Endothelial cell of umbilical vein (primary cell): ENCODE data around the gene ANKHD1. TPM values are rescaled to one million over a fixed set of nuclear protein-coding genes. Genes with fewer than 3 reads are reported as not detected.
A peak's percentile ranks its signal among the peaks of the same experiment; 100 is the strongest.

ENCODE experiments used
- BruUV-seq: library from RNA; stranded (reverse); fragments of 400-500 nt; replicated peaks from 2 replicates; lab custom pipeline; 2021; lab: Mats Ljungman, UMichigan
- CTCF ChIA-PET: fragments of 300-600, 350-600 bp; sonication (Branson Sonifier 250); formaldehyde crosslinking; loops from one replicate; lab custom pipeline; 2021; ENCODE audit warnings: antibody characterized with exemption, inconsistent platforms; lab: Charles Lee
- POLR2A ChIA-PET: fragments of 300-600, 350-600 bp; sonication (Branson Sonifier 250); formaldehyde crosslinking; loops from one replicate; lab custom pipeline; 2021; ENCODE audit warnings: antibody characterized with exemption, inconsistent platforms; lab: Charles Lee
- DNase-seq: peaks from one replicate; pipeline ENCODE4 v3.0.0-alpha.2; 2011; ENCODE audit warnings: low read depth, low spot score
- FAIRE-seq: peaks from 2 replicates; lab custom pipeline; 2011; peaks lifted over from hg19 to GRCh38; lab: Jason Lieb, UNC
- H2AFZ ChIP-seq: 2 replicates; pipeline ENCODE4 v1.6.0; 2012; ENCODE audit warnings: low read depth, low read length, control low read depth, inconsistent platforms
- H3K27ac ChIP-seq: 2 replicates; pipeline ENCODE4 v1.5.1; 2011; ENCODE audit warnings: low read depth, mild to moderate bottlenecking, control low read depth, low read length, moderate library complexity; ENCODE audit not compliant: insufficient read depth
- H3K27me3 ChIP-seq, 2 experiments: 2 replicates each; pipeline versions ENCODE4 v1.6.0 to v1.6.1; 2011; ENCODE audit warnings: low read length in 2 of 2, mixed read lengths in 1 of 2; ENCODE audit not compliant: control insufficient read depth in 2 of 2, insufficient read depth in 2 of 2
- H3K36me3 ChIP-seq, 2 experiments: 2 replicates in 1 of 2; 3 replicates in 1 of 2; pipeline ENCODE4 v1.5.1; 2011; ENCODE audit warnings: low read length in 2 of 2, mild to moderate bottlenecking in 1 of 2, moderate library complexity in 1 of 2; ENCODE audit not compliant: control insufficient read depth in 2 of 2, insufficient read depth in 2 of 2; ENCODE audit errors: extremely low read depth in 1 of 2
- H3K4me1 ChIP-seq: 3 replicates; pipeline ENCODE4 v1.5.1; 2011; ENCODE audit warnings: mild to moderate bottlenecking, low read length; ENCODE audit not compliant: control insufficient read depth, insufficient read depth; ENCODE audit errors: extremely low read depth
- H3K4me2 ChIP-seq: 2 replicates; pipeline ENCODE4 v1.6.1; 2011; ENCODE audit warnings: low read length, control low read depth, mixed read lengths; ENCODE audit not compliant: insufficient read depth
- H3K4me3 ChIP-seq, 3 experiments: fragments of 200-600 bp in 1 of 3; sonication (generic), shearing (Covaris generic) in 1 of 3; replicated peaks in 1 of 3; 2 replicates each; pipeline ENCODE4 v1.5.1; 2011 to 2016; ENCODE audit warnings: control low read depth in 3 of 3, low read length in 3 of 3, mild to moderate bottlenecking in 2 of 3, inconsistent platforms in 1 of 3, low read depth in 1 of 3, moderate library complexity in 1 of 3; ENCODE audit not compliant: insufficient read depth in 1 of 3
- H3K79me2 ChIP-seq: 2 replicates; pipeline ENCODE4 v1.6.0; 2012; ENCODE audit warnings: low read length, inconsistent platforms; ENCODE audit not compliant: control insufficient read depth, insufficient read depth
- H3K9ac ChIP-seq: replicated peaks from 2 replicates; pipeline ENCODE3; 2011; ENCODE audit warnings: low read length, control low read depth; ENCODE audit not compliant: insufficient read depth; ENCODE audit errors: extremely low read depth
- H3K9me1 ChIP-seq: replicated peaks from 3 replicates; pipeline ENCODE4 v1.6.0; 2011; ENCODE audit warnings: mild to moderate bottlenecking, low read length; ENCODE audit not compliant: control insufficient read depth, insufficient read depth; ENCODE audit errors: extremely low read depth
- H3K9me3 ChIP-seq: replicated peaks from 2 replicates; pipeline ENCODE4 v1.5.1; 2012; ENCODE audit warnings: low read length, inconsistent platforms; ENCODE audit not compliant: control insufficient read depth, insufficient read depth
- H4K20me1 ChIP-seq: replicated peaks from 2 replicates; pipeline ENCODE3; 2011; ENCODE audit warnings: mild to moderate bottlenecking, low read length; ENCODE audit not compliant: control insufficient read depth, insufficient read depth; ENCODE audit errors: extremely low read depth
- CTCF ChIP-seq, 2 donors: IDR thresholded peaks; 1 replicate in 1 of 2; 2 replicates in 1 of 2; pipeline ENCODE4 v1.5.1; 2011; ENCODE audit warnings: low read length in 2 of 2, mild to moderate bottlenecking in 2 of 2, moderate library complexity in 2 of 2, control low read depth in 1 of 2, inconsistent platforms in 1 of 2, low read depth in 1 of 2; ENCODE audit not compliant: insufficient read depth in 1 of 2; ENCODE audit errors: extremely low read depth in 1 of 2
- EZH2 ChIP-seq: IDR thresholded peaks from 2 replicates; pipeline ENCODE4 v1.6.1; 2012; ENCODE audit warnings: borderline replicate concordance, low read depth, mild to moderate bottlenecking, moderate library complexity, low read length, inconsistent platforms; ENCODE audit not compliant: severe bottlenecking
- FOS ChIP-seq: IDR thresholded peaks from 2 replicates; pipeline ENCODE4 v1.6.1; 2011; ENCODE audit warnings: mild to moderate bottlenecking, low read length, moderate library complexity, borderline replicate concordance; ENCODE audit not compliant: insufficient read depth
- GATA2 ChIP-seq: IDR thresholded peaks from 2 replicates; pipeline ENCODE4 v1.7.0; 2011; ENCODE audit warnings: low read depth, mild to moderate bottlenecking, moderate library complexity, mixed read lengths, low read length; ENCODE audit not compliant: insufficient read length, insufficient read depth
- JUN ChIP-seq: IDR thresholded peaks from 2 replicates; pipeline ENCODE4 v1.6.1; 2011; ENCODE audit warnings: borderline replicate concordance, low read depth; ENCODE audit not compliant: insufficient read length, insufficient read depth
- MAX ChIP-seq: IDR thresholded peaks from 2 replicates; pipeline ENCODE4 v1.6.1; 2011; ENCODE audit not compliant: insufficient read depth, insufficient read length
- MYC ChIP-seq: IDR thresholded peaks from one replicate; pipeline ENCODE4 v1.6.1; 2011; ENCODE audit warnings: mild to moderate bottlenecking, low read depth, low read length
- POLR2A ChIP-seq: IDR thresholded peaks from 2 replicates; pipeline ENCODE4 v1.6.1; 2012; ENCODE audit warnings: low read depth, mild to moderate bottlenecking, control low read depth, low read length
- POLR2AphosphoS5 ChIP-seq: IDR thresholded peaks from 2 replicates; pipeline ENCODE4 v1.6.1; 2012; ENCODE audit warnings: low read depth, mild to moderate bottlenecking, control low read depth, low read length, moderate library complexity; ENCODE audit not compliant: insufficient read depth
- dilution Hi-C: fragments of 300-500 bp; cut with MboI; formaldehyde crosslinking; loops from one replicate; pipeline ENCODE4 v1.15.0; 2019; ENCODE audit warnings: low sequenced_read_pairs; ENCODE audit not compliant: extremely low pct_ligation_motif_present
- intact Hi-C: fragments of 100-400 bp; cut with micrococcal nuclease; formaldehyde crosslinking; loops from one replicate; pipeline ENCODE4 v1.10.0; 2022
- polyA plus RNA-seq, 4 experiments: library from polyadenylated mRNA; depleted of rRNA in 3 of 4; stranded (reverse) in 3 of 4; unstranded in 1 of 4; fragments of >200 nt; gene quantifications; 2 replicates each; pipeline versions ENCODE4 v1.2.1 to v1.2.3, GENCODE V29; 2011 to 2012; ENCODE audit warnings: missing spikeins in 1 of 4
- total RNA-seq: library from RNA; stranded (reverse); gene quantifications from 2 replicates; pipeline ENCODE4 v1.2.3, GENCODE V29; 2021

The ANKHD1 gene
- total and polyA plus RNA-seq, 2 donors (not counting 3 experiments of a cell fraction or from before 2014, with no cell fraction given): 56.1 to 87.0 TPM

- H3K4me3 ChIP-seq: no peak overlapping the region
- peak overlapping the region; percentile 79 for H3K27ac ChIP-seq
- no peak for TF ChIP-seq GATA2
- no peak for TF ChIP-seq CTCF (IDR thresholded peaks at IDR 0.05; ENCODE audit: extremely low read depth in 1 of 2, insufficient read depth in 1 of 2, low read depth in 1 of 2, low read length in 2 of 2)
- no peak for TF ChIP-seq FOS
- TF ChIP-seq POLR2AphosphoS5: no peak
- no peak for TF ChIP-seq POLR2A
- no peak for TF ChIP-seq MYC
- no peak for TF ChIP-seq MAX
- TF ChIP-seq EZH2: no peak
- no peak for TF ChIP-seq JUN
- DNase-seq: no peak
- no peaks in the 10 kb centered on the region for H3K27me3 ChIP-seq
- dilution Hi-C loops (no loop called here), intact Hi-C loops (loop anchor here (1.0 to 2.0 kb wide), 2 partner anchors 11 to 81 kb away; partner anchors contain the start of genes EIF4EBP3 and TMCO6)
- no peaks in the 10 kb centered on the region for H3K9me1 ChIP-seq
- CTCF ChIA-PET: interaction anchor here (1.3 to 3.9 kb wide), 3 partner anchors 11 to 77 kb away, joined by 6 to 18 read pairs (median 13); partner anchors contain the start of genes CD14 and EIF4EBP3
- POLR2A ChIA-PET: interaction anchor here (1.3 kb wide), 2 partner anchors 10 to 90 kb away, joined by 3 to 7 read pairs; partner anchors contain the start of genes EIF4EBP3, IK and NDUFA2
- no peak for FAIRE-seq
- no peak overlapping the region for H3K9ac ChIP-seq
- peaks cover 15% of the 10 kb centered on the region for H3K4me1 ChIP-seq
- no peaks in the 10 kb centered on the region for H3K9me3 ChIP-seq
- peaks cover 35% of the 10 kb centered on the region for H3K79me2 ChIP-seq
- no peak overlapping the region for H2AFZ ChIP-seq
- H3K4me2 ChIP-seq: no peak overlapping the region
- no TSS peak for BruUV-seq
- H3K36me3 ChIP-seq: no peaks in the 10 kb centered on the region
- no peaks in the 10 kb centered on the region for H4K20me1 ChIP-seq
These were observed 156.3 kb downstream of the ANKHD1 start for GRCh38 chr5:140557965-140558364.
